GM04503 (cell line): Measurements from ENCODE around the gene STAC.
"Not testable (repeated sequence)": the region's sequence is repeated elsewhere in the genome, so short reads cannot be mapped to it uniquely, and the experiment has no call there.

ENCODE experiments used
- DNase-seq: peaks from one replicate; pipeline ENCODE4 v3.0.0-alpha.2; 2012; ENCODE audit warnings: low read depth

STAC gene

GRCh38 chr3:36480911-36481648 lies 100.8 kb downstream of the STAC start:
- DNase-seq, result peak; percentile 91

GRCh38 chr3:36482256-36482655 lies 102.0 kb downstream of the STAC start:
- DNase-seq, result no peak

GRCh38 chr3:36482880-36483279 lies 102.6 kb downstream of the STAC start:
- DNase-seq, result no peak

GRCh38 chr3:36483709-36484108 lies 103.4 kb downstream of the STAC start:
- no peak for DNase-seq

- DNase-seq, result no peak
These were observed 104.1 kb downstream of the STAC start for GRCh38 chr3:36484386-36484785.

- DNase-seq, result no peak
These were observed 105.9 kb downstream of the STAC start for GRCh38 chr3:36486009-36486795.

GRCh38 chr3:36487616-36488015 lies 107.3 kb downstream of the STAC start:
- DNase-seq, result no peak

- no peak for DNase-seq
These were observed 107.9 kb downstream of the STAC start for GRCh38 chr3:36488077-36488789.

- DNase-seq, result no peak
These were observed 108.8 kb downstream of the STAC start for GRCh38 chr3:36489101-36489500.

GRCh38 chr3:36489679-36490425 lies 109.5 kb downstream of the STAC start:
- no peak for DNase-seq

- DNase-seq, result no peak
These were observed 112.7 kb downstream of the STAC start for GRCh38 chr3:36493051-36493450.

- peak; percentile 95 for DNase-seq
These were observed 114.3 kb downstream of the STAC start for GRCh38 chr3:36494461-36495109.

GRCh38 chr3:36496684-36497633 lies 116.7 kb downstream of the STAC start:
- DNase-seq, result peak; percentile 86

GRCh38 chr3:36500053-36500452 lies 119.7 kb downstream of the STAC start:
- DNase-seq, result not testable (repeated sequence)

GRCh38 chr3:36501616-36502015 lies 121.3 kb downstream of the STAC start:
- no peak for DNase-seq

GRCh38 chr3:36505393-36505792 lies 125.1 kb downstream of the STAC start:
- no peak for DNase-seq

GRCh38 chr3:36511791-36512486 lies 131.6 kb downstream of the STAC start:
- DNase-seq, result no peak

GRCh38 chr3:36512555-36512954 lies 132.3 kb downstream of the STAC start:
- no peak for DNase-seq

- no peak for DNase-seq
These were observed 133.9 kb downstream of the STAC start for GRCh38 chr3:36514171-36514570.

GRCh38 chr3:36519682-36520081 lies 139.4 kb downstream of the STAC start:
- no peak for DNase-seq
